22Rv1 (cell line): ENCODE data around the gene NFKBIZ.
A peak's percentile ranks its signal among the peaks of the same experiment; 100 is the strongest.

Experiments used
- H3K27ac ChIP-seq: fragments of 450-650 bp; 2 replicates; pipeline ENCODE4 v1.5.1; 2017
- ZFX ChIP-seq: fragments of 450-650 bp; IDR thresholded peaks from 2 replicates; pipeline ENCODE4 v1.6.1; 2017; ENCODE audit warnings: antibody characterized with exemption, borderline replicate concordance
- TF ChIP-seq, protein P1 (sequence below): fragments of 450-650 bp; IDR thresholded peaks from 2 replicates; pipeline ENCODE4 v1.5.1; 2017; ENCODE audit warnings: mild to moderate bottlenecking

NFKBIZ gene

DNA sequence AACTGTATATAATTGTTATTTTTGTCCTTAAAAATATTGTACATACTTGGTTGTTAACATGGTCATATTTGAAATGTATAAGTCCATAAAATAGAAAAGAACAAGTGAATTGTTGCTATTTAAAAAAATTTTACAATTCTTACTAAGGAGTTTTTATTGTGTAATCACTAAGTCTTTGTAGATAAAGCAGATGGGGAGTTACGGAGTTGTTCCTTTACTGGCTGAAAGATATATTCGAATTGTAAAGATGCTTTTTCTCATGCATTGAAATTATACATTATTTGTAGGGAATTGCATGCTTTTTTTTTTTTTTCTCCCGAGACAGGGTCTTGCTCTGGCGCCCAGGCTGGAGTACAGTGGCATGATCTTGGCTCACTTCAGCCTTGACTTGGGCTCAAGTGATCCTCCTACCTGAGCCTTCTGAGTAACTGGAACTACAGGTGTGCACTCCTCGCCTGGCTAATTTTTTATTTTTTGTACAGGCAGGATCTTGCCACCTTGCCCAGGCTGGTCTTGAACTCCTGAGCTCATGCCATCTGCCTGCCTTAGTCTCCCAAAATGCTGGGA lies 10.7 kb downstream of the NFKBIZ start:
- H3K27ac ChIP-seq, result peak overlapping the region; percentile 97
- TF ChIP-seq, protein P1, sequence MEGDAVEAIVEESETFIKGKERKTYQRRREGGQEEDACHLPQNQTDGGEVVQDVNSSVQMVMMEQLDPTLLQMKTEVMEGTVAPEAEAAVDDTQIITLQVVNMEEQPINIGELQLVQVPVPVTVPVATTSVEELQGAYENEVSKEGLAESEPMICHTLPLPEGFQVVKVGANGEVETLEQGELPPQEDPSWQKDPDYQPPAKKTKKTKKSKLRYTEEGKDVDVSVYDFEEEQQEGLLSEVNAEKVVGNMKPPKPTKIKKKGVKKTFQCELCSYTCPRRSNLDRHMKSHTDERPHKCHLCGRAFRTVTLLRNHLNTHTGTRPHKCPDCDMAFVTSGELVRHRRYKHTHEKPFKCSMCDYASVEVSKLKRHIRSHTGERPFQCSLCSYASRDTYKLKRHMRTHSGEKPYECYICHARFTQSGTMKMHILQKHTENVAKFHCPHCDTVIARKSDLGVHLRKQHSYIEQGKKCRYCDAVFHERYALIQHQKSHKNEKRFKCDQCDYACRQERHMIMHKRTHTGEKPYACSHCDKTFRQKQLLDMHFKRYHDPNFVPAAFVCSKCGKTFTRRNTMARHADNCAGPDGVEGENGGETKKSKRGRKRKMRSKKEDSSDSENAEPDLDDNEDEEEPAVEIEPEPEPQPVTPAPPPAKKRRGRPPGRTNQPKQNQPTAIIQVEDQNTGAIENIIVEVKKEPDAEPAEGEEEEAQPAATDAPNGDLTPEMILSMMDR, result no peak
- TF ChIP-seq ZFX, result no peak

DNA sequence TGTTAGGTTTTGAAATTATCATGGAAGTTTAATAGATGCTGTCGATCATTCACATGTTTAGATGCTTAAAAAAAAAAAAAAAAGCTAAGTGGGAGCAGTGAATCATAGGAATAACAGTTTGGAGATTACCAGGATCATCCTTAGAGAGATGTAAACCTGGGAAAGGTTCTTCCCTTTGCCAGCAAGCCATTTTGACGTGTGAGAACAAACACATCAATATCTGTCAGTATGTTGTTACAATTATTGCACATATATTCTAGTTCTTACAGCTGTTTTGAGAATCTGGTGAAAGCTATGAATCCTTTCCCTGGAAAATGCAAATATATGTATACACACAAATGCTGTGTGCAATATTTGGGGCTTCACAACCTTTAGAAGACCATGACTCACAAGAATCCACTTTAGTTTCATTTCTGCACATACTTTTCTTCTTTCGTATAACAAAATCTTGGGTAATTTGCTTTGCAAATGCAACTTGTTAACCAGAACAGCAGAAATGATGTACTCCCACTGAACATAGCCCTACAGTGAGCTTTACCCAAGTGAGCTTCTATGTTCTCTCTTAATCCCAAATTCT lies 12.0 kb downstream of the NFKBIZ start:
- H3K27ac ChIP-seq, result peak overlapping the region; percentile 97
- no peak for TF ChIP-seq ZFX
- TF ChIP-seq, protein P1, result no peak

DNA sequence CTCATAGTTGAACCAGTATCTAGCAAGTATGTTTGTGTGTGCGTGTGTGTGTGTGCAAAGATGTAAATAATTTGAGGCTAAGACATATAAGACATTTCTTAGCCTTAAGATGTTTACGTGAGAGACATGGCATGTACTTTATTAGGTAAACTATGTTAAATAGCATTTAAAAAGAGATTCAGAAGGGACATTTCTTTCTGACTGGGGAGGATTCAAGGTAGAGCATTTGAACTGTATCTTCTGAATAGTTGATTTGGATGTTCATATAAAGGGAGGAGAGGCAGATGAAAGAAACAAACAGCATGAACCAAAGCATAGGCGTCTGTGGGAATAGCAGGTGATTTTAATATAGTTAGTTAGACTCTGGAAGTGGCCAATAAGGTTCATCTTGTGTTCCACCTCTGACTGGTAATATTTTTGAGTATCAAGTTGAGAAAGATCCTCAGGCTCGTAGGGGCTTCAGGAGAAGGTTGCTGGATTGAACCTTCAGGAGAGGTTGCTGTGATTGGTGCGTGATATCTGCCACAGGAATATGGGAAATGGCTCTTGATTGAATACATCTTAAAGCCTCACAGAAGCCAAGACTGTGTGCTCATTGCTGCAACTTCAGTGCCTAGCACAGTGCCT lies 12.6 kb downstream of the NFKBIZ start:
- no peak for TF ChIP-seq ZFX
- TF ChIP-seq, protein P1, result no peak
- H3K27ac ChIP-seq, result peak overlapping the region; percentile 97

DNA sequence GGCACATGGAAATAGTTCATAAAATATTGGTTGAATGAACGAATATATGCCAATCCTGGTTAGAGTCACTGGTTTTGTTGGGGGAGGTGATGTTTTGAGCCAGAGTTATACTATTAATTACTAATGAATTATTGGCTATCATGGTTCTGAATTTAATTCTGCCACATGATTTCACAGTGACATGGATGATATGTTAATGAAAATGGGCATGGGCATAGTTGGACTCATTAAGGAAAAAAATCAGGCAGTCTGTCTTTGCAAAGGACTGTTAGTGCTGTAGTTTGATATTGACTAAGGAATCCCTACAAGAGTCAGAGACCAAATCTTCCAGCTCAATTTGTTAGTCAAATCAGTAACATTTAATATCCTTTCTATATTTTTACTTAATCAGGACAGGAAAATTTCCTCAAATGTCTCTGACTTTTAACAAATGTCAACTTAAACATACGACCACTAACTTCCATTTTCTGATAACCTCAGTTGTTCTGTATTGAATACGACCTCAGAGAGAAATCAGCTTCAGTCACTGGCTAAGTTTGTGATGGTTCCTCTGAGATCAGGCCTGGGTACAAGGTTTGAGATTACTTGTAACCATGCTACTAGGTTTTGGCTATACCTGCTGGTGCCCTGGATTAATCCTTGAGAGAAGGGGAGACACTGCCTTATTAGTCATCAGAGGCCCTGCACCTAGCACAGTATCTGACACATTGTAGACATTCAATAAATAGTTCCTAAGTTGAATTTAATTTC lies 13.3 kb downstream of the NFKBIZ start:
- TF ChIP-seq, protein P1, result no peak
- peak overlapping the region; percentile 97 for H3K27ac ChIP-seq

DNA sequence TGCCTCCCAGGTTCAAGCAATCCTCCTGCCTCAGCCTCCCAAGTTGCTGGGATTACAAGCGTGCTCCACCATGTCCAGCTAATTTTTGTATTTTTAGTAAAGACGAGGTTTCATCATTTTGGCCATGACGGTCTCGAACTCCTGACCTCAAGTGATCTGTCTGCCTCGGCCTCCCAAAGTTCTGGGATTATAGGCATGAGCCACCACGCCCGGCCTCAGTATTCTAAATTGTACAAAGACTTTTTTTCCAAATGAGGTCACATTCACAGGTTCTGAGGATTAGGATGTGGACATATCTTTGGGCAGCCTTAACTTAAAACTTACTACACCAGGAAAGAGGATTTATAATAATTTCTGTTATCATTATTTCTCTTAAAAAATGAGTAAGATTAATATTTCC lies 15.6 kb downstream of the NFKBIZ start:
- peak overlapping the region; percentile 62 for H3K27ac ChIP-seq

DNA sequence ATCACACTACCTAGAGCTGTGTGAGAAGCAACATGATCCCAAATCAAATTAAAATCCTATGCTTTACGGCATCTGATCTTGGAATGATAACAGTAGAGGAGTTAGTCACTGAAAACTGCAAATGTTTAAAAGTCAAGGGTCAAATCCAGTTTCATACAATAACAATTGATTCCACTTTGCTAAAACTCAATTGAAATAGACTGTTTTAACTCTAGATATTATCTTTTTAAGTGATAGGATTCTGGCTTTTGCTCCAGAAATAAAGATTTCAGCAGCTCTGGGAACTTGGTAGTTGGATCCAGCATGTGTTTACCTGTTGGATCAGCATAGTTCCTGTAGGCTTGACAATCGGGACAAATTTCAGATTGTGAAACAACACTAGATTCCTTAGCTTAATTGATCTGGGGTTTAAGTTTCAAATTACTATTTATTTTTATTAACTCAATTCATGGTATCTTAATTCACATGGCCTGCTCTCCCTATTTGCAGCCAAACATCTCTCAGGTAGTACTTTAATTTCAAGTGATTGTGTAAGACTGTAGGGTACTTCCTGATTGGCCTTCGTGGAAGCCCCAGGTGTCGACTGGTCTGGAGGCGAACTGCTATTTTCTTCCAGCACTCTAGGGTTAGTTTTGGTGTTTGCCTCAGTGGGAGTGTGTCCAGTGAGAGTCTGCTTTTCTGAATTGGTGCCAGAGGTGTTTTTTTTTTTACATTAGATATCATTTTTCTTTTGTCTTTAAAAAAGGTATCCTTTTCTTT lies 16.6 kb downstream of the NFKBIZ start:
- no peak for TF ChIP-seq ZFX
- TF ChIP-seq, protein P1, result no peak
- peak overlapping the region; percentile 62 for H3K27ac ChIP-seq

DNA sequence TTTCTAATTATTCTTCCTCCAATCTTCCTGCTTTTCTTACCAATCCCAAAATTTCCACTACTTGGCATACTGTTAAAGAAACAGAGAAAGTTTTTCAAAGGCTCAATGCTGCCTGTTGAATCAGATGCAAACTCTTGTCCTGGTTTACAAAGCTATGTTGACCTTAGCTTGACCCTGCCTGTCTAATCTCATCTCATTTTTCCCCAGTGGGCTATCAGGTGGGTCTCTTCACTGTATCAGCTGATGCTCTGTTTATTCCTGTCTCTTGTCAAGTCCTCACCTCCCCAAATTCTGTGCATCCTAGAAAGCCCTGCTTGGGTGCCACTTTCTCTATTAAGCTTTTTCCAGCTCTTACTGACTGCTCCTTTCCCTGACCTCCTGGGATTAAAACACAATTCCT lies 18.2 kb downstream of the NFKBIZ start:
- H3K27ac ChIP-seq, result peak overlapping the region; percentile 73

More for the DNA sequence above, 18.2 kb downstream of the NFKBIZ start:
- no peak for TF ChIP-seq ZFX
- TF ChIP-seq, protein P1, result no peak
